IPS-20b (cell line): ENCODE data around the gene STK4.

Experiments
- H3K27ac ChIP-seq: one replicate; pipeline ENCODE4 v1.5.1; 2013; ENCODE audit warnings: low read length
- H3K27me3 ChIP-seq: 2 replicates; pipeline ENCODE4 v1.6.1; 2013; ENCODE audit warnings: mild to moderate bottlenecking, low read length, inconsistent platforms; ENCODE audit not compliant: insufficient read depth
- H3K36me3 ChIP-seq: 2 replicates; pipeline ENCODE4 v1.6.1; 2013; ENCODE audit warnings: low read depth, mild to moderate bottlenecking, inconsistent platforms, low read length, moderate library complexity; ENCODE audit not compliant: insufficient read depth
- H3K4me1 ChIP-seq: 2 replicates; pipeline ENCODE4 v1.6.1; 2013; ENCODE audit warnings: mild to moderate bottlenecking, control low read depth, inconsistent platforms, low read length, moderate library complexity; ENCODE audit not compliant: insufficient read depth
- H3K4me3 ChIP-seq: 2 replicates; pipeline ENCODE4 v1.5.1; 2013; ENCODE audit warnings: mild to moderate bottlenecking, low read length, inconsistent platforms
- H3K9ac ChIP-seq: 2 replicates; pipeline ENCODE4 v1.6.1; 2013; ENCODE audit warnings: low read depth, mild to moderate bottlenecking, inconsistent platforms, low read length, moderate library complexity
- H3K9me3 ChIP-seq: 2 replicates; pipeline ENCODE4 v1.6.1; 2013; ENCODE audit warnings: mild to moderate bottlenecking, low read depth, low read length, inconsistent platforms; ENCODE audit not compliant: insufficient read depth

STK4 gene

DNA sequence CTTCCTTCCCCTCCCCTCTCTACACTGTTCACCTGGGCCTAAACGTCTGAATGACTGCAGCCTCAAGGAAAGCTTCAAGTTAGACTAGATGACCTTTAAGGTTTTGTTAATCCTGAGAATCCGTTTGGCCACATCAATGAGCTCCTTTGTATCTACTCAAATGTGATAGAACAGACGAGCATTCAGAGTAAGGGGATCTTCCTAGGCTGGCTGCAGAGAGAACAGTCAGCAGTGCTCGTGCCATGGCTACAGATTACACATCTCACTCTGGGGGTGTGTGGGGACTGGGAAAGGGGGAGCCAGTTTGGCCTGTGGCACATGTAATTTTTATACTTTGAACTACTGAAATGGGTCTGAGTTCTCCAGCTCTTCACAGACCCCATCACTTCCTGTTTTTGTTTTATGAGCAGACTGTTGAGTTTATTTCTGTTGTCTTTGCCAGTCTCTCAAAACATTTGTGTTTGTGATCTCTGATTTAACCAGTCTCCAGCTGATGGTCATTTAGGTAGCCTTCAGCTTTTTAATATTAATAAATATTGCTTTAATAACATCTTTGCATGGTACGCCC lies 83.7 kb downstream of the STK4 start:
- no peak overlapping the region for H3K4me3 ChIP-seq
- H3K27me3 ChIP-seq: no peaks in the 10 kb centered on the region
- H3K27ac ChIP-seq: no peak overlapping the region
- no peaks in the 10 kb centered on the region for H3K4me1 ChIP-seq
- H3K36me3 ChIP-seq: peaks cover 7% of the 10 kb centered on the region
- H3K9ac ChIP-seq: no peak overlapping the region
- H3K9me3 ChIP-seq: no peaks in the 10 kb centered on the region

DNA sequence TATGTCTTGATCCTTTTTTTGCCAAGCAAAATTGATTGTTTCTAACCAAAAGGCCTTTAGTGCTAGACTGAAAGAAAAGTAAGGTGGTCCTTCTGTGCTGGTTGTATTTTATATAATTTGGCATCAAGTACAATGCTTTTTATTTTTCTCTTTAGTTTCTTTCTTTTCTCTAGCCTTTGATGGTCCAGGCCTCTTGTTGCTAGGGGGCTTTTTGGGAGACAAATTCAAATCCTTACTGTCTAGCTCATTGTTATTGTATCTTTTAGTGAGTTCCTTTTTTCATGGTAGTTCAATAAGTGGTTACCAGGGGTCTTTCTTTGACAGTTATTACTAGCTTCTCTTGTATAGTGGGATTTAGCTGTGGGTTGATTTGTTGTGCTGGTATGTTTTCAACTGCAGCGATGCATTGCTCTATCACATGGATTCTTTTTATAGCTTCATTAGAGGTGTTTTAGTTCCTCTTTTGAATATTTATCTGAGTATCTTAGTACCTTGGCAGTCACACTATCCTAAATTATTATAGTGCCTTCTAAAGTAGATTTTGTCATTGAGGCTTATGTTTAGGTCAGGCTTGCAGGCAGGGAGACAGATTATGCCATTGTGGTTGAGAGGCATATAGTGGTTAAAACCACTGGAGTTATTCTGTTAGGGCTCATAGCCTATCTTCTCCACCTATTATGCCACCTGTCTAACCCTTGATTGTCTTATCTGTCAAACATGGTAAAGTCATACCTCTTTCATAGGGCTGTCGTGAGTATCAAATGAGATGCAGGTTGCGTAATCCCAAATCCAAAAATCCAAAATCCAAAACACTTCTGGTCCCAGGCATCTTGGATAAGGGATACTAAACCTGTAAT lies 85.1 kb downstream of the STK4 start:
- H3K4me3 ChIP-seq: no peak overlapping the region
- H3K9me3 ChIP-seq: no peaks in the 10 kb centered on the region
- H3K36me3 ChIP-seq: peaks cover 10% of the 10 kb centered on the region
- H3K27me3 ChIP-seq: no peaks in the 10 kb centered on the region
- H3K4me1 ChIP-seq: no peaks in the 10 kb centered on the region
- no peak overlapping the region for H3K9ac ChIP-seq
- H3K27ac ChIP-seq: no peak overlapping the region

DNA sequence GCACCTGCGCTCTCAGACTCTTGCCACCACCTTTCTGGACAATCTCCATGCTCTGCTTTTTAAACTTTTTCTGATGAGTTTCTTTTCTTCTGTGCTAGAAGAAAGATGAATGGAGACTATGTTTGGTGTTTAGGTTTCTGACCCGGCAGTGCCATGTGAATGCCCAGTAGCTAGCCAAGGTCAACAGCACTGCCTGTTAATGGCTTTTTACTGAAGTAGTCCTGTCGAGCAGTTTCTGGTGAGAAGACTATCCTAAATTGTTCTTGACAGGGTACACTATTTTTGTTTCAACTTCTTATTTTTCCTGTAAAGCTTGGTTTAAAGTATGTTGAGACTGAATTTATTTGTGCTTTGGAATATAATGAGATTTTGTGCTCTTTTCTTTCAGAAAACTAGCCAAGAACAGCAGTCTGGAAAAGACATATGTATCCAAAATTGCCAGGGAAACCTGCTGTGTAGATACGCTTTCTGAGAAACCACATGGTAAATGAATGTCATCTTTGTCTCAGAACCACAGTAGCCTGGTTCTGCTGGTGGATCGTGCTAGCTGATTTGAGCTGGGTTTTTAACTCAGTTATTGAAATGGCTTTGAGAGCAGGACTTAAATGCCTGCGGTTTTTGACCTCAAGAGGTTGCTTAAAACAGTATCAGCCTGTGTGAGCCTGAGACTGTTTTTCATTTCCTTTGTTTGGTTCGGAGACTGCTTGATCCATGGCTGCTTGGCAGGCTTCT lies 86.6 kb downstream of the STK4 start:
- no peak overlapping the region for H3K9ac ChIP-seq
- no peaks in the 10 kb centered on the region for H3K4me1 ChIP-seq
- H3K27ac ChIP-seq: no peak overlapping the region
- no peaks in the 10 kb centered on the region for H3K9me3 ChIP-seq
- no peak overlapping the region for H3K4me3 ChIP-seq
- no peaks in the 10 kb centered on the region for H3K27me3 ChIP-seq
- H3K36me3 ChIP-seq: peaks cover 21% of the 10 kb centered on the region

DNA sequence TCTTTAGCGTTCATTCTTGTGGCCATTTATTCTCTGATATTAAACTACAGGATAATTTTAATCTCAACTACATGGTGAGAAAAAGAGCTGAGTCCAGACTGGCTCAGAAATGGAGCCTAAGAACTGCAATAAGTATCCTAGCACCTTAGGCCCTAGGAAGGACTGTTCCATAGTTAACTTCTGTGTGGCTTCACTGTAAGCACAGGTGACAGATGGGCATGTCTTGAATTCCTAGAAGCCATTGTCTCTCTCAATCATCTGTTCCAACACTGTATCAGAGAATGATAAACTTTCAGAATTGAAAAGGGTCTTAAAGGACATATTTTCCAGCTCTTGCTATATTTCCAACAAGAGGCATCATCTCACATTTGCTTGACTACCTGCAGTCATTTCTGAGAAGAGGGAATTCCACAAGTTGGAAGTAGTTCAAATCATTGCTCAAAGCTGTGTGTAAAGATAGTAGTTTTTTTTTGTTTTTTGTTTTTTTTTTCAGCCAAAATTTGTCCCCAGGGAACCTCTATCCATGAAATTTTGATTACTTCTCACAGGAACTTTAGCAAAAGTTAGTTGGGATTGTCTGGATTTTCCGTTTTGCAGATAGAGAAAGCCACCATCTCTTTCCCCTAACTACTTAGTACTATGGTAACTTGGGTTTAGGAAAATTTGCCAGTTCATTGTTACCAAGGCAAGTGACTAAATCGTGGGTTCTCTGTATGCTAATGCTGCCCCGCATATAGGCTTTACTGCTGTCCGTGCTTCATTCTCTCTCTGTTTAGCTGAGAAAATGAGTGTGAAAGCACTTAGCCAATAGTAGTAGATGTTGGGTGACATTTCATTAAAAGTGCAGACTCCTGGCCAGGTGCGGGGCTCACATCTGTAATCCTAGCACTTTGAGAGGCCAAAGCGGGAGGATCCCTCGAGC lies 87.4 kb downstream of the STK4 start:
- H3K9me3 ChIP-seq: no peaks in the 10 kb centered on the region
- H3K4me3 ChIP-seq: no peak overlapping the region
- H3K36me3 ChIP-seq: peaks cover 21% of the 10 kb centered on the region
- no peaks in the 10 kb centered on the region for H3K27me3 ChIP-seq
- H3K27ac ChIP-seq: no peak overlapping the region
- H3K9ac ChIP-seq: no peak overlapping the region
- H3K4me1 ChIP-seq: no peaks in the 10 kb centered on the region

DNA sequence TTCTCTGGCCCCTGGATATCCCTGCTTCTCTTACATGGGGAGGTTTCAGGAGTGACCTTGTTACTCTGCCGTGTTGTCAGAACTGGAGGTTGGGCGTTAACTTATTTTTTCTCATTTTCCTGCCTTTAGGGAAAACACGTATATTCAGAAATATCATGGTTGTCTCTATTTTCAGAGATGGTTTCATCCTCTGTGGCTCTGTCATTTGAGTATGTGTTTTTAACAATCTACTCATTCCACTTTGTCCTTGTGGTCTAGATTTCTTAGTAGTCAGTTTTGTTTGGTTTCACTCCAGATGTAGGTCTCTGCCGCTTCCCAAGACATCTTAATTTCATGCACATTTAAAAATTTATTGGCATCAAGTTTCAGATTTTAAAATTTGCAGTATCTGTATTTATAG lies 88.7 kb downstream of the STK4 start:
- no peaks in the 10 kb centered on the region for H3K9me3 ChIP-seq
- H3K4me1 ChIP-seq: no peaks in the 10 kb centered on the region
- peaks cover 21% of the 10 kb centered on the region for H3K36me3 ChIP-seq
- H3K27me3 ChIP-seq: no peaks in the 10 kb centered on the region
- no peak overlapping the region for H3K4me3 ChIP-seq
- H3K27ac ChIP-seq: no peak overlapping the region
- no peak overlapping the region for H3K9ac ChIP-seq

DNA sequence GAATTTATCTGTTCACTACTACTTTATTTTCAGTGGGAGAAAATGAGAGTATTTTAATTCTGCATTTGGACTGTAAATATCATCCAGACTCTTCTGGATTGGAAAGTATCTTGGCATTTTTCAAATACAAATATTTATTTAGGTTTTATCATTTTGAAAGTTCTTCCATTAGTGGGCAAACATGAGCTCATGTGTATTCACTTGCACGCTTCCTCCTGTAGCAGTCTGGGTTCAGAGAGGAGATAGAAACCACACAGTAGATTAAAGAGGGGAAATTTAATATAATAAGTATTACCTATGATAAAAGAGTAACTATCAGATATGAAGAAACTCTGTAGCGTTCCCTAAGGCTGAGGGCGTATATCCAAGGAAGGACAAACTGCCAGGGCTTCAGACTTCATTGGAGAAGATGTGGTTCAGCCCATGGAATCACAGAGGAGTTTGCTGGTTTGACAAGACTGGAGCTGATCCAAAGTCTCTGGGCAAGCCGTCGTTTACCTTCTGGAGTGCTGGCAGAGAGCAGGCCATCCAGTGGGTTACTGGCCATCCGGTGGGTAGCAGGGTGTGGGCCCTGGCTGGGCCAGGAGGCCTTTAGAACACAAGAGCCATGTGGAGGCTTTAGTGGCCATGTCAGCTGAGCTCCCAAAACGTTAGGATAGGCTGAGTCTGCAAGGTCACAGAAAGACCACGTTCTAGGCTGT lies 90.3 kb downstream of the STK4 start:
- H3K9ac ChIP-seq: no peak overlapping the region
- no peak overlapping the region for H3K4me3 ChIP-seq
- H3K4me1 ChIP-seq: no peaks in the 10 kb centered on the region; the same call in 1 of the 2 replicates
- H3K36me3 ChIP-seq: peaks cover 21% of the 10 kb centered on the region
- no peak overlapping the region for H3K27ac ChIP-seq
- no peaks in the 10 kb centered on the region for H3K27me3 ChIP-seq
- no peaks in the 10 kb centered on the region for H3K9me3 ChIP-seq

DNA sequence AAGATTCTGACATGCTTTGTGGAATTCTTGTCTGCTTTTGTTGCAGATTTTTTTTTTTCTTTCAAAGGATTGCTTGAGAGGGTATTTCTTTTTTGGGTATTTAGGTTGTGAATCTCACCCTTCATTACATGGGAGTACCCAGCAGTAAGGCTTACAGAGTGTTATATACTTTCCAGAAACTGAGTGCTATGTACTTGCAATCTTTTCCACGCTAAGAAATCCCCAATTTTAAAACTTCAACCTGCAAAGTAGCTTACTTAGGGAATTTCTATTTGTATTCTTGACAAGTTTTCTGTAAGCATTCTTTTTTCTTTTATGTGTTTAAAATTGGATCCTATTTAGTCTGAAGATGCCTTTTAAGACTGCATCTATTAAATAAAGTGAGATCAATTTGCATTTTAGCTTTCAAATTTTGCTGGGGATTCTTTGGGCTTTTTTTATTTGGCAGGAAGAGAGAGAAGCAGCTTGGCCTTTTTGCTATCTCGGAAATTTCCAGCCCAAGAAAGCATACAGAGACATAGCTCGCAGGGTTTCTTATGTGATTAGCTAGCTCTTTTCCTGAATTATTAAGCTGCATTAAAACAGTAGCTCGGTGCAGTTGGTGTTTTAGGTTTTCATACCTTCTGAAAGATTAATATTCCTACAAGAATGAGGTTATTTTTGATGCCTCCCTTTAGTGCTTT lies 92.0 kb downstream of the STK4 start:
- Histone ChIP-seq H3K9me3 (no peaks in the 10 kb centered on the region), H3K4me3 (no peak overlapping the region), H3K27ac (no peak overlapping the region), H3K4me1 (no peaks in the 10 kb centered on the region; the same call in 1 of the 2 replicates), H3K36me3 (peaks cover 20% of the 10 kb centered on the region), H3K27me3 (no peaks in the 10 kb centered on the region), H3K9ac (no peak overlapping the region)

DNA sequence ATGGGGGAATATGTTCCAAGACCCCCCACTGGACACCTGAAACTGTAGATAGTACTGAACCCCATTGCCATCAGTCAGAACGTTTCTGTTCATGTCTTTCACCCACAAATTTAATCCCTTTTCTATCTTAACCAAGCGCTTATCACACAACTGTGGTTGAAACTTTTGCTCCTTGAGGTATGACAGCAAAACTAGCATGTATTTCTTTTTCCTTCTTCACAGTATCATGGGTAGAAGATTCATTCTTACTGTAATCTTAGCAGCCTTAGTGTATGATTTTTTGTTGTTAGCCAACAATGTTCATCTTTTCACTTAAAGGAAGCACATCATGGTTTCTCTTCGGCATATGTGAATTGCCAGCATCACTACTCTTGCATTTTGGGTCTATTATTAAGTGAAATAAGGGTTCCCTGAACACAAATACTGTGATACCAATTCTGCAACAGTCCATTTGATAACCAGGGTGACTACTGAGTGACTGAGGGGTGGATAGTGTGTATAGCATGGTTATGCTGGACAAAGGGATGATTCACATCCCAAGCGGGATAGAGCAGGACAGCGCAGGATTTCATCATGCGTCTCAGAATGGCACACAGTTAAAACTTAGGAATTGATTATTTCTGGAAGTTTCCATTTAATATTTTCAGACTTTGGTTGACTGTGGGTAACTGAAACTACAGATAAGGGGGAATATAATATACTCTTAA lies 92.9 kb downstream of the STK4 start:
- Histone ChIP-seq H3K4me3 (no peak overlapping the region), H3K27ac (no peak overlapping the region), H3K9me3 (no peaks in the 10 kb centered on the region), H3K27me3 (no peaks in the 10 kb centered on the region), H3K36me3 (peaks cover 13% of the 10 kb centered on the region), H3K4me1 (no peaks in the 10 kb centered on the region; the same call in 1 of the 2 replicates), H3K9ac (no peak overlapping the region)

DNA sequence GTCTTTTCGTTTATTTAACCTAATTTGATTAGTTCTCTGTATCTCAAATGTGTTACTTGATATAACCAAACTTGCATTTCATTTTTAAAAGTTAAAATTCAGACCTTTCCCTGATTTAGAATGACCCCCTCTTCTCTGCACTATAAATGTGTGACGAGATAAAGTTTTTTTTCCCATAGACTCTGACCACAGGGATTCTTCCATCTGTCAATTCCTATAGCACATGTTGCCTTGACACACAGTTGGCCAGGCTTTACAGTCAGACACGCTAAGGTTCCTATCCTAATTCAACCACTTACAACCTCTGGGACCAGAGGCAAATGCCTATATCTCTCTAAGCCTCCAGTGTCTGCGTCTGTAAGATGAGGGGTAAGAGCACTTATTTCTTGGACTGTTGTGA lies 94.0 kb downstream of the STK4 start:
- H3K36me3 ChIP-seq: peaks cover 13% of the 10 kb centered on the region
- no peaks in the 10 kb centered on the region for H3K9me3 ChIP-seq
- no peaks in the 10 kb centered on the region for H3K27me3 ChIP-seq
- H3K27ac ChIP-seq: no peak overlapping the region
- no peak overlapping the region for H3K9ac ChIP-seq
- H3K4me3 ChIP-seq: no peak overlapping the region
- no peaks in the 10 kb centered on the region; the same call in 1 of the 2 replicates for H3K4me1 ChIP-seq

DNA sequence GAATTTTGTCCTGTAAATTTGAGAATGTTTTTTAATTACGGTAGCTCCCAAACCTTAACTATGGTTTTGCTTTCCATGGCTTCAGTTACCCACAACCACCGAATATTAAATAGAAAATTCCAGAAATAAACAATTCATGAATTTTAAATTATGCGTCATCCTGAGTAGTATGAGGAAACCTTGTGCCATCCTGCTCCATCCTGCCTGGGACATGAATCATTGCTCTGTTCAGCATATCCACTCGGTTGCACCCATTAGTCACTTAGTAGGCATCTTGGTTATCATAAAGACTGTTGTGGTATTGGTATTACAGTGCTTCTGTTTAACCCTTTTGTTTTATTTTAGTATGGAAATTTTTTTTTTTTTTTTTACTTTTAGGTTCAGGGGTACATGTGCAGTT lies 94.9 kb downstream of the STK4 start:
- no peaks in the 10 kb centered on the region for H3K27me3 ChIP-seq
- no peaks in the 10 kb centered on the region; the same call in 1 of the 2 replicates for H3K4me1 ChIP-seq
- H3K4me3 ChIP-seq: no peak overlapping the region
- no peak overlapping the region for H3K27ac ChIP-seq
- no peaks in the 10 kb centered on the region for H3K9me3 ChIP-seq
- H3K9ac ChIP-seq: no peak overlapping the region
- peaks cover 13% of the 10 kb centered on the region for H3K36me3 ChIP-seq
